ENCODE measurements around the gene CDK14.
"Not testable (repeated sequence)": the region's sequence is repeated elsewhere in the genome, so short reads cannot be mapped to it uniquely, and the experiment has no call there.

The CDK14 gene

DNA sequence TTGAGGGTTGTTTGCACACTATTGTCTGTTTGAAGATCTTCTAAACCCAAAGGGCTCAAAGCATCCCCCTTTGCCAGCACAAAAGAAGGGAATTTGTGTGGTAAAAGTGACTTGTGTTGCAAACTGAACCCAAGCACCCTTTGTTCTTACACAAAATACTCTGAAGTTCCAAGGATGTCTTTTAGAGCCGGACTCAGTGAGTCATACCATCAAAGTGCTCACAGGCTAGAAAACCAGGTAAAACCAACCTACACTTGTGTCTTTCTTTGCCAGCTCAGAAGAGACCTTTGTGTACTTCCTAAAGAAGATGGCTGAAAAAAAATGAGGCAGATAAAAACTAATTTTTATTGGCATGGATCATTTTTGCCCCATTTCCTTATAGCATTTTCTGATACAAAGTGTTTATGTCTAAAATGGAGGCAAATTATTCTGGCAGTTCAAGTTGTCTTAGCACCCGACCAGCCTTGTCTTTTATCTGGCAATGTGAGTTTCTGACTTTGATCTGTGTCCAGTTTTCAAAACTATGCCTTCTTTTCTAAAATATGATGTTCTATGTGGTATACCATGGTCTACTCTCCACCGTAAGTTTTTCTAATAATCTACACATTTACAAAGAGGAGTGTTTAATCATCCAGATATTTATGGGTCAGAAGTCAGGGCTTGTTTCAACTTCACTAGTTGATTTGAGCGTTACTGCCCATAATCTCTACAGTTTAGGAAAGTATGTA, 539.7 kb downstream of the CDK14 start:
- DNase-seq: no peak

- DNase-seq: no peak
Measured at GRCh38 chr7:91137153-91137787, 541.1 kb downstream of the CDK14 start.

DNA sequence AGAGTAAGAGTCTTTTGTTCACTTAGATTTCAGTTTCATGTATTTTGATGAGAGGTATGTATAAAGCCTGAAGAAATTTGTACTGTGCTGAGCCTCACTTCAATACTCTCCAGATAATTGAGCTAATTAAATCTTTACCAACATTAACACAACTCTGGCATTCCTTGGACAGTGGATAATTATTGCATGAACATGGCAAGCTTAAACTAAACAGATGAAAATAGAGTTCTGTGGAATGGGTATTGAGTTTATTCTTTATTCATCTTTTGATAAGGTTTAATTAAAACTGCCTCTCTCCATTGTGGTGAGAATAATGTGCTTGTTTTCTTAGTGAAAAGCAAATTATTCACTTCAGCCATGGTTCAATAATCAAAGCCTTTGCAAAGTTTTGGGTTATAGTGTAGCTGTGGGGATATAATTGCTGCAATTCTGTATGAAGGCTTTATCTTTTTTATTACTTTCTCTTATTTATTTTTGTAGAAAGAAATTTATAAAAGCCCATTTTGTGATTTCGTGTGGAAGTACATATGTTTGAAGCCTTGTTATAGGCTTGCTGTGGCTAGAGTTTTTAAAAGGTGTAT, 541.8 kb downstream of the CDK14 start:
- no peak for DNase-seq

GRCh38 chr7:91140286-91140685, 544.2 kb downstream of the CDK14 start:
- no peak for DNase-seq

DNA sequence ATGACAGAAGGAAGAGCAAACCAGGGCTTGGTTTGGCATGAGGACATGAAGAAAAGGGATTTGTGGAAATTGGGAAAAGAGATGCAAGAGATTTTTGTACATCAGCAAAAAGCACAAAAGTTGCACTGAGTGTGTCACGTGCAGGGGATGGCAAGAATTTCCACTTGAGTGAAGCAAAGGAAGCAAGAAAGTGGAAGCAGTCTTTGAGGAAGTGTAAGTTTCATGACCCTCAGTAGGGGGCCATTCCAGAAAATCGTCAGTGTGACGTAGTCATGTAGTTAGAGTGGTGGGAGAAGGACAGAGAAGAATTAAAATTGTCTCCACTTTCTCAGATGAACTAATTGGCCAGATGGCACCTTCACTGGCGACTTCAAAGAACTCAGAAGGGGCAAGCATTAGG, 544.9 kb downstream of the CDK14 start:
- no peak for DNase-seq

DNA sequence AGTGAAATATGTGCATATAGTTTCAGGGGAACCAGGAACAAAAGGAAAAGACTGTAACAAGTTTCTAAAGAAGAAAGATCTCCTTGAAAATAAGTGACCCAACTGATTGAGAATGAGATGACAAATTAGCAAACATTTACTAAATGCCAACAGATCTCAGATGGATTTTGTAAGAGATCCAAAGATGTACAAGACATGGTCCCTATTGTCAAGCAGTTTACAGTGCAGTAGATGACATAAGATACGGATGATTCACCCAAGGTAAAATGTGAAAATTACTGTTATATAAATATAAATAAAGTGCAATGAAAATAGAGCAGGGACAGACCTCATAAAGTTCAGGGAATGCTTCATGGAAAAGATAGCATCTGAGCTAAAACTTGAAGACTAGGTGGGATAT, 546.6 kb downstream of the CDK14 start:
- DNase-seq: no peak

GRCh38 chr7:91149341-91150246, 553.5 kb downstream of the CDK14 start:
- DNase-seq: no peak

- no peak for DNase-seq
Measured at GRCh38 chr7:91151916-91152315, 555.8 kb downstream of the CDK14 start.

- DNase-seq: no peak
Measured at GRCh38 chr7:91156316-91157185, 560.4 kb downstream of the CDK14 start.

- no peak for DNase-seq
Measured at GRCh38 chr7:91157579-91158320, 561.6 kb downstream of the CDK14 start.

DNA sequence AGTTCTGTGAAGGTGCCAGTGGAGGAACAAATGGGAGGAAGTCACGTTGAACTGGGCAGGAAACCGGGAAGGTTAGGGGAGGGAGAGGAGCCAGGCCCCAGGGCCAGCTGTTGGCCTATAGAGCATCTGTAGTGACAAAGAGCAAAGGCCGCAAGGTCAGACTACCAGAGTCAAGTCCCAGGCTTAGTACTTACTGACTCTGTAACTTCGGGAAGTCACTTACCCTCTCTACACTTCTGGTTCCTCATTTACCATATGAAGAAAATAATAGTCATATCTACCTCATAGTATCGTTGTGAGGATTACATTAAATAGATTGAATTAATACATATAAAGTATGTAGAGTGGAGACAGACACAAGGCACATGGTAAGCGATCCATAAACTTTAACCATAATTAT, 566.3 kb downstream of the CDK14 start:
- DNase-seq: no peak

DNA sequence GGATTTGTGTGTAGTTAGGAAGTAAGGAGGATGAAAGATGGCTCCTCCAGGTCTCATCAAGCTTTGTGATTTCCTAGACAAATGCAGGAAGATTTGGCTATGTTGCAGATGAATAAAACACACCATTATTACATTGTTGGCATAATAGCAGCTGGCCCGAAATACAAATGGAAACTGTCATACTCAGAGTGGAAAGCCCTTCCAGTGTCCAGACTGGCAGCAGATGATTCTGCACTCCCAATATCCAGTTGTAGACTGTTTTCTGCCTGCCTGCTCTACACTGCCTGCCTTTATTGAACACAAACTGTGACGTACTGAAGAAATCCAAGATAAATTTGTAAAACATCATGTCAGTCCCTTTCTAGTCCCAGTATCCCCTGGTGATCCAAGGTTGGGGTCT, 568.4 kb downstream of the CDK14 start:
- no peak for DNase-seq

DNA sequence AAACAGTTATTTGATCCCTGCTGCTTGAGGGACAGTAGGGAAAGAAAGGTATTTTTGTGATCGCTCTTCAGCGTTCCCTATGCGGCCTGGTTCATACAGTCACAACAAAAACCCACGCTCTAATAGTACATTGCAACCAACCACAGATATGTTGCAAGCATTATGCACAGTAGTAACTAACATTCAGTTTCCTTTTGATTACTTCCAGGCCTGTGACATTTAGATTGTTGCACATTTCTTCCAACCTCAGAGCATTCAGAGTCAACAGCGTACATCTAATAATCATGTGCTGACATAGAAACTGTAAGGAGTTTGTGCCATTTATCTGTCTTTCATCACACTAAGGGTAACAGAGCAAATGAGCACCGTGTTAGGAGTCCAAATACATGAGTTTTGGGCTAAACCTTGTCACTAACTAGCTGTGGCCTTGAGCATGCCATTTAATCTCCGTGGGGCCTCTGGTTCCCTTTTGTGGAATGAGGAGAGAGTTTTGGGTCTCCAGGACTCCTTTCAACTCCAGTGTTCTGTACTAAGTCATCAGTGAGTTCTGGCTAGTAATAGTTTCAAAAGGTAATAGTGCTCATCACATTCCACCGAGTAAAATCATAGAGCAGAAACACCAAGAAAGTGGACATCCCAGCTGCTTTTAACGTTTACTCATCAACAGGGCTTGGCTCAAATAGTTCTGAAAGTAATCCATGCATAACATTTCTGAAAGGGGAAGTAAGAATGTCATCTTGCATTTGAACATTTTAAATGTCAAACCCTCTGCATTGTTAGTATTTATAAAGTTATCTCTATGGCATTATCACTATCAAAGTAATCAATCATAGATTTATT, 569.1 kb downstream of the CDK14 start:
- no peak for DNase-seq

GRCh38 chr7:91165846-91166230, 569.7 kb downstream of the CDK14 start:
- DNase-seq: no peak

GRCh38 chr7:91168871-91169829, 573.0 kb downstream of the CDK14 start:
- no peak for DNase-seq

DNA sequence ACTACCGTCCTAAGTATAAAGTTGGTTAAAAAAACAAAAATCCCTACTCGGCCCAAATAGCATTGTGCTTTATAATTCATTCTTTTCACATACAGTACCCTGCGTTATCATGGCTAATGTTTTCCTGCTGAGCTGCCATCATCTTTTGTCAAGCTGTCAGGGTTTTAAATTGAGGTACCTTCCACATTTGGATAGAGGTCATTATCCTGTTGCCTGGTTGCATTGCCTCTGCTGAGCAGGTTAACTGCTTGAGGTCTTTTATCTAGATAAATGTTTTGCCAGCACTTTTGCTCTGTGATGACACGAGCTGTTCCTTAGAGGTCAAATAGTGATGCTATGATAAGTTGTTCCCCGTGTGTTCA, 573.7 kb downstream of the CDK14 start:
- no peak for DNase-seq

DNA sequence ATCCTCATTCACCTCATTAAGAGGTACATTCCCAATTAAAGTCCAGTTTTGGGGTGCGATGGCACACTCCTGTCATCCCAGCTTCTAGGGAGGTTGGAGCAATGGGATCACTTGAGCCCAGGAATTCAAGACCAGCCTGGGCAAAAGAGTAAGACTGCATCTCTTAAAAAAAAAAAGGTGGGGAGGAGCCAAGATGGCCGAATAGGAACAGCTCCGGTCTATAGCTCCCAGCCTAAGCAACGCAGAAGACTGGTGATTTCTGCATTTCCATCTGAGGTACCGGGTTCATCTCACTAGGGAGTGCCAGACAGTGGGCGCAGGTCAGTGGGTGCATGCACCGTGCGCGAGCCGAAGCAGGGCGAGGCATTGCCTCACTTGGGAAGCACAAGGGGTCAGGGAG, 577.1 kb downstream of the CDK14 start:
- not testable (repeated sequence) for DNase-seq

- no peak for DNase-seq
Measured at GRCh38 chr7:91180746-91181145, 584.6 kb downstream of the CDK14 start.

DNA sequence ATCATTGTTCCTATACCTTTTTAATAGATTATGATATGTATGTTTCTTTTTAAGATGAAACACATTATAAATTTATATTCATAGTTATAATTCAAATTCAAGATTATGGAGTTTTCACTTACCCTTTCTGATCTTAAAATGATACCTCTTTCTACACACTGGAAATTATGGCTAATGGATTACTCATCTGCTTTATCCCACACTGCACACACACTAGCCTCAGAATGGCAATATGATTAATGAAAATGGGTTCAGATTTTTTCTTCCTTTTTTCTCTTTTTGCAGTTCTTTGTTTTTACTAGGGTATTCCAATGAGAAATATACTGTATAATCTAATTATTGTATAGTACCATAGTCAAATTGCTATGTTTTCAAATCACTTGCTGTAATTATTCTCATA, 585.8 kb downstream of the CDK14 start:
- DNase-seq: no peak

Measured in CD4-positive, alpha-beta T cell treated with Interleukin-17A for 1 hour (primary cell).